GM19043 (cell line): Measurements from ENCODE around the gene RGMB.
A peak's percentile ranks its signal among the peaks of the same experiment; 100 is the strongest.

ENCODE experiments used
- ATAC-seq: cut with Tn5 transposase; IDR thresholded peaks from one replicate; pipeline ENCODE4 v1.9.1; 2021; ENCODE audit warnings: low read depth; ENCODE audit not compliant: unreplicated experiment

RGMB gene

GRCh38 chr5:98816582-98817222 lies 43.2 kb downstream of the RGMB start:
- no peak for ATAC-seq

- ATAC-seq = no peak
These were observed 52.3 kb downstream of the RGMB start for GRCh38 chr5:98825582-98826375.

- ATAC-seq = peak; percentile 66
These were observed 53.7 kb downstream of the RGMB start for GRCh38 chr5:98827161-98827560.

GRCh38 chr5:98827588-98828284 lies 54.3 kb downstream of the RGMB start:
- ATAC-seq = no peak

GRCh38 chr5:98836175-98836574 lies 62.7 kb downstream of the RGMB start:
- ATAC-seq = no peak

DNA sequence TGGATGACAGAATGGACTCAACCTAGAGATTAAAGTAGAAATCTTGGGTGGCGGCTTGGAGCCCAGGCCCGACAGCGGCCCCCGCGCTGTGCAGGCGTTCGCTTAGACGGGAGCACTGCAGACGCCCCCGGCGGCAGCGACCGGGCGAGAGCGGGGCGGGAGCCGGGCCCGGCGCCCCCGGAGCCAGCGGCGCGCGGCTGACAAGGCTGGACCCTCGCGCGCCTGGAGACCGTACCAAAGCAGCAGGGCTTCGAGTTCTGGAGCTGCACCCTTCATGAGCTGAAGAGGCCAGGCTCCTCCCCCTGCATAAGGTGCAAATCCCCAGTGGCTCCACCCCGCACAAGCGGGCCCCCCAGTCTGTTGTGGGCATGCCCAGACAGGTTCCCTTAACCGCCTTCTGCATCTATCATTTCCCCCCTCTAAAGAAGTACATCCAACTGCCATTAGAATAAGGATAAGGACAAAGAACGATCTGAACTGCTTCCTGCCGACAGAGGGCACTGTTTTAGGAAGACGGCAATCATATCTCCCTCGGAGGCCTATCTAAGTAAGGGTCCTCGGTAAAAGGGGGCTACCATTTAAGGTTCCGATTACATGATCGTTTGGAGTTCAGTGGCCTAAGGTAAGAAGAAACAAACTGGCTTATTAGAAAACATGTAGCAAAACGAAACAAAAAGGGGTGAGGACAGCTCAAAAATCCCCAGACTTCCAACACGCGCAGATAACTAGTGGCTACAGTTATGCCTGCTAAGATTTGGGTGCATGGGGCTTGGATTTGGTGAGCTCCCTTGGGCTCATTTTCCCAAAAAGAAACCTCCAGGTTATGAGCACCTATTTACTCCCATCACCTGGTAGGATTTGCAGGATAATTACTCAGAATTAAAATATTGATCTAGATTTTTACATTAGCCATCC lies 66.3 kb downstream of the RGMB start:
- ATAC-seq = peak; percentile 69

GRCh38 chr5:98840946-98841345 lies 67.5 kb downstream of the RGMB start:
- ATAC-seq = no peak

DNA sequence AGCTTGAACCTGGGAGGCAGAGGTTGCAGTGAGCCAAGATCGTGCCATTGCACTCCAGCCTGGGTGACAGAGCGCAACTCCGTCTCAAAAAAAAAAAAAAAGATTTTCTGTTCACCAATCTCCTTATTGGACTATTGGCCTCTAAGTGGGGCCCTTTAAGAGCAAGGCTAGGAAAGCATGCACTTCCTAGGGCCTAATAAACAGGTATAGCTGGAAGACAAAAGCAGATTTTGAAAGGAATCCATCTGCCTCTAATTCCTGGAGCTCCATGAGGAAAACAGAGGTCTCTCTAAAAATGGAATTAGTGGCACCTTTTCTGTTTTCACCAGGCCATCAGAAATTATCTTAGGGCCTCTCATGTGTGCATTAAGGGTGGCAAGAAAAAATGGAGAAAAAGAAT lies 70.0 kb downstream of the RGMB start:
- no peak for ATAC-seq

GRCh38 chr5:98844865-98845264 lies 71.4 kb downstream of the RGMB start:
- no peak for ATAC-seq

DNA sequence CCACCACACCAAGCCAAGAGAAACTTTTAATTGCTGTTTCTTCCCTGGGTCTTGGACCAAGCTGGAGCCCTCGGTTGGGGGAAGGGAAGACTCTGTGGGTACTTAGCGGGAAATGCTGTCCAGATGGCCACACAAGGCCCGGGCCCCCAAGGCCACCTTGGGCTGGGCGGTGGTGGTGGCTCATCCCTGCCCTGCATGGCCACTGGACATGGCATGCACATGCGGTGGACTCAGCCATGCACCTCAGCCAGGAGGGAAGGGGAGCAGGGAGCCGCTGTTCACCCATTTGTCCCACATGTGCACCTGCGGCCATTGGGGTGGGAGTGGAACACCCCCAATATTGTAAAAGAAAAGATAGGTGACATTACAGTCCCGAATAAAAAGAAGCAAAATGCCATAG lies 72.4 kb downstream of the RGMB start:
- ATAC-seq = no peak
